NCI-H2029 treated with DMSO at 0.1 percent for 48 hours (cell line): Measurements from ENCODE around the gene CYP2A13.
"Not testable (repeated sequence)": the region's sequence is repeated elsewhere in the genome, so short reads cannot be mapped to it uniquely, and the experiment has no call there.

Source experiments
- DNase-seq: peaks from one replicate; lab custom pipeline; 2025; lab: John Stamatoyannopoulos, UW

The CYP2A13 gene, protein sequence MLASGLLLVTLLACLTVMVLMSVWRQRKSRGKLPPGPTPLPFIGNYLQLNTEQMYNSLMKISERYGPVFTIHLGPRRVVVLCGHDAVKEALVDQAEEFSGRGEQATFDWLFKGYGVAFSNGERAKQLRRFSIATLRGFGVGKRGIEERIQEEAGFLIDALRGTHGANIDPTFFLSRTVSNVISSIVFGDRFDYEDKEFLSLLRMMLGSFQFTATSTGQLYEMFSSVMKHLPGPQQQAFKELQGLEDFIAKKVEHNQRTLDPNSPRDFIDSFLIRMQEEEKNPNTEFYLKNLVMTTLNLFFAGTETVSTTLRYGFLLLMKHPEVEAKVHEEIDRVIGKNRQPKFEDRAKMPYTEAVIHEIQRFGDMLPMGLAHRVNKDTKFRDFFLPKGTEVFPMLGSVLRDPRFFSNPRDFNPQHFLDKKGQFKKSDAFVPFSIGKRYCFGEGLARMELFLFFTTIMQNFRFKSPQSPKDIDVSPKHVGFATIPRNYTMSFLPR

DNA sequence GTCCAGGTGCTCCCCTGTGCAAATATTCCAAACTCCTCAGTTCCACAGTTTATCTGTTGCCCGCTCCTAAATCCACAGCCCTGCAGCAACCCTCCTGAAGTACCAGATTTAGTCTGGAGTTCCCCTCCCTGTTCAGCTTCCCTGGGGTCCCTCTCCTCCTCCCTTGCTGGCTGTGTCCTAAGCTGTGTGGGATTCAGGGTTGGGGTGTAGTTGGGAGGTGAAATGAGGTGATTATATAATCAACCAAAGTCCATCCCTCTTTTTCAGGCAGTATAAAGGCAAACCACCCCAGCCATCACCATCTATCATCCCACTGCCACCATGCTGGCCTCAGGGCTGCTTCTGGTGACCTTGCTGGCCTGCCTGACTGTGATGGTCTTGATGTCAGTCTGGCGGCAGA lies at the start of gene CYP2A13:
CYP2A13 (plus strand) TSS at position 301 of the 400 bp plus-strand sequence; CDS start at position 322, 21 bp downstream.
- DNase-seq, result no peak

DNA sequence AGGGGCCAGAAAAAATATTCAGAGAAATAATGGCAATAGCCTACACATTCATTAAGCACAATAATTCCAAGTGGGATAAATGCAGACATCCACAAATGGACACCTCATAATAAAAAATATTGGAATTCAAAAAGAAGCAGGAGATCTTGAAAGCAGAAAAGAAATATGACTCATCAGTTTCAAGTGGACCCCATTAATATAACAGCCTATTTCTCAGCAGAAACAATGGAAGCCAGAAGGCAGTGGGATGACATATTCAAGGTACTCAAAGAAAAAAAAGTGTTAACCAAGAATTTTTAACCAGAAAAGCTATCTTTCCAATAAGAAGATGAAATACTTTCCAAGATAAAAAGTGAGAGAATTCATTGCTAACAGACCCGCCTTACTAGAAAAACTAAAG lies 48.4 kb upstream of the CYP2A13 start:
- no peak for DNase-seq

DNA sequence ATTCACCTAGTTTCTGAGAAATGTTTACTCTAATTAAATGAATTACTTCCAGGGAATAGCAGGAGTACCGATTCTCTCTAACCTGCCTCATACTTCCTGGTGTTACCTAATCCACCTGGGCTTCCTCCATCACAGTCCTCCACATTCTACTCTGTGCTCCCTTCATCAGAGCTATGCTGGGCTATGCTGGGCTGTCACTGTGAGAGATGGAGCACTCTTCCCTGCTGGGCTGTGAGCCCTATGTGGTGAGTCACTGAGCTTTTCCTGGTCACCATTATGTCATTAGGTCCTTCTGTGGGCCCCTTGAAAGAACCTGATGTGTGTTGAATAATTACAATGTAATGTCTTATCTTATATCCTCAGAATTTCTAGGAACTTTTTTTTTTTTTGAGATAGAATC lies 43.2 kb upstream of the CYP2A13 start:
- DNase-seq, result not testable (repeated sequence)

DNA sequence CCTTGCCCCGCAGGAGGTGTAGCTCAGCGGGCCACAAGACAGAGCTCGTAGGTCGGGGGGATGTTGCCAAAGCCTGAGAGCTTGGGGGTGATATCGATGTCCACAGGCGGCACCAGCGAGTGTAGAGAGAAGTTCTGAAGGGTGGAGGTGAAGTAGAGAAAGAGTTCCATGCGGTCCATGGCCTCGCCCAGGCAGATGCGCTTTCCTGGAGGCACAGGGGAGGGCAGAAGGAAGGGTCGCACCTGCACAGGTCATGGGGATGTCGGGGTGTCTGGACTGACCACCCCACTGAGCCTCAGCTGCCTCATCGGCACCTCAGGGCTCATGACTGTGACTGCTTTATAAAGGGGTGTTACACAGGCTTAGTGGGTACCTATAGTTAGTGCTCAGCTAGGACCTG lies 37.8 kb upstream of the CYP2A13 start:
- DNase-seq, result no peak

DNA sequence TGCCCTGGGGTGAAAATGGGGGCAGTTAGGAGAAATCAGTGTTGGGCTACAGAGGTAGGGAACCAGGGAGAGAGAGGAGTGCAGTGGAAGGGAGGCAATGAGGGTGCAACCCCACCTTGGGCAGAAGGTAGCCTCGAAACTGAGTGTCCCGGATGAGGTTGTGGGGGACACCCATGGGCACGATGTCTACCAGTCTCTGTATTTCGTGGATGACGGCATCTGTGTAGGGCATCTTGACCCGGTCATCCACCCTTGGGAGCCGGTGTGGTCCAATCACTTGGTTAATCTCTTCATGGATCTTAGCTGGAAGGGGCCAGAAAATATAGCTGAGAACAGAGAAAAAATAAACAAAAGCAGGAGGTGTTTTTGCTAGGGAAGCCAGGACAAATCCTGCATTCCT lies 36.1 kb upstream of the CYP2A13 start:
- not testable (repeated sequence) for DNase-seq

DNA sequence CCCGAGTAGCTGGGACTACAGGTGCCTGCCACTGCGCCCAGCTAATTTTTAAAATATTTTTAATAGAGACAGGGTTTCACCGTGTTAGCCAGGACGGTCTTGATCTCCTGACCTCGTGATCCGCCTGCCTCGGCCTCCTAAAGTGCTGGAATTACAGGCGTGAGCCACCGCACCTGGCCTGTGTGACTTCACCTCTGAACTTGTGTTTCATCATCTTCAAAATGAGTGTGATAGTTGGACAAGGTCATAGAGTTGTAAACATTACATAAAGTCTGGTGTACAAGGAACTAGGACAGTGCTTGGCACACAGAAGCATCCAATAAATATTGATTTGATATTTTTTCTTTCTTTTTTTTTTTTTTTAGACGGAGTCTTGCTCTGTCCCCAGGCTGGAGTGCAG lies 34.9 kb upstream of the CYP2A13 start:
- DNase-seq, result not testable (repeated sequence)

DNA sequence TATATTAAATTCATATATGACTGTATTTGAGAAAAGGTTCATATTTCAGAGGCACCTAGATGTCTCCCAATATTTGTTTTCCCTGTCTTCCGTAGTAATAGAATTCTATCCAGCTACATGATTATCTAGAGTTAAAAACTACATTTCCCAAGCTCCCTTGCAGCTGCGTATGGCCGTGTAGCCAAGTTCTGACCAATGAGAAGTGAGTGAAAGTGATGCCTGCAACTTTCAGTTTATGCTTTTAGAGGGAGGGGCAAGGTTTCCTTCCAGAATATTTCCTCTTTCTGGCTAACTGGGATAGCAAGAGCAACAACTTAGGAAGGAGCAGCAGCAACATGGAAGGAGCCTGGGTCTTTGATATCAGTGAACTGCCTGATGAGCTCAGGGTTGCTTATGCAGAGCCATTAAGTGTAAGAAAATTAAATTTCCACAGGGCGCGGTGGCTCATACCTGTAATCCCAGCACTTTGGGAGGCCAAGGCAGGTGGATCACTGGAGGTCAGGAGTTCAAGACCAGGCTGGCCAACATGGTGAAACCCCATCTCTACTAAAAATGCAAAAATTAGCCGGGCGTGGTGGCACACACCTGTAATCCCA lies 23.2 kb upstream of the CYP2A13 start:
- no peak for DNase-seq

DNA sequence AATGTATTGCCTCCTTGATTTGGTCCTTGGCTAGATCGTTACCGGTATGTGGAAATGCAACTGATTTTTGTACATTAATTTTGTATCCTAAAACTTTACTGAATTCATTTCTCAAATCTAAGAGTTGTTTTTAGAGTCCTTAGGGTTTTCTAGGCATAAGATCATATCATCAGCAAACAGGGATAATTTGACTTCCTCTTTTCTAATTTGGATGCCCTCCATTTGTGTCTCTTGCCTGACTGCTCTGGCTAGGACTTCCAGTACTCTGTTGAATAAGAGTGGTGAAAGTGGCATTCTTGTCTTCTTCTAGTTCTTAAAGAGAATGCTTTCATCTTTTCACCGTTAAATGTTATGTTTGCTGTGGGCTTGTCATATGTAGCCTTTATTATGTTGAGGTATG lies 12.0 kb upstream of the CYP2A13 start:
- DNase-seq, result no peak

DNA sequence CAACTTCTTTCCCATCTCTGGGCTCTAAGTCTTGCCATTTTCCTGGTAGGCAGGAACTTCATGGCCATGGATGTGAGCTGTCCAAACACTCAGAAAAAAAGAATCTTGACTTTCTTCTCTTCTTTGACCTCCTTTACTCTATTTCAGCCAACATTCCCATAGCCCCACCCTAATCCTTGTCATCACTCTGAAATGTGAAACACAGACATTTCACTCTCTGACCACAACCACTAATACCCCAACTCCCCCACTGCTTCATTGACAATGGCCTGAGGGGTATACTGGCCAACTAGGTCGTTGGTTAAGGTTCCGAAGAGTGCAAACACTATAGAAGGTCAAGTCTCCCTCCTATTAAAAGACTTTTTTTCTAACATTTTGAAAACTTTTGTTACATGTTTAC lies 4.7 kb upstream of the CYP2A13 start:
- no peak for DNase-seq

DNA sequence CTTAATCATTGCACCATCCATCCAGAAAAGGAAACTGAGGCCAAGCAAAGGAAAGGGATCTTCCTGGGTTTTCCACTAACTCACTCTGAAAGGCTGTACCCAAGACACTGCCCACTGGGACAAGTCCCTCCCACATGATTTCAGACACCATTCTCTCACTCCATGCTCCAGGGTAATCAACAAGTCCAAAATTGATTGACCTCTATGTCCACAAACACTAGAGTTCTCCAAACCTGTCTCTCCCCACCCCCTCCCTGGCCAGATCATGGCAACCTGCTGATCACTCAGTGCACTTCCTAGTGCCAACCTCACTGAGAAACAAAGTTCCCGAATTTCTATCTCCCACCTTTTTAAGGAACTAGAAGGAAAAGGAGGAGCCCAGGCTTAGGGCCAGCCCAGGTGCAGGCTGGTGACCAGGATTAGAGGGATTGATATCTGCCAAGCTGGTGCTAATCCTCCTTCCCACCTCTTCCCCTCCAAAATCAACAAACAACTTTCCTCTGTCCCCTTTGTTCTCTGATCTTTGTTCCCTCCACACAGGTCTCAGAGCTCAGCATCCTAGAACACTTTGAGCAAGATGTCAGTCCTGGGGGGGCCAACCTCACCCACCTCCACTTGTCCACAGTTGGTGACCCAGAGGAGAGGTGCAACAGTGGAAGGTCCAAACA lies 2.4 kb upstream of the CYP2A13 start:
- DNase-seq, result no peak

DNA sequence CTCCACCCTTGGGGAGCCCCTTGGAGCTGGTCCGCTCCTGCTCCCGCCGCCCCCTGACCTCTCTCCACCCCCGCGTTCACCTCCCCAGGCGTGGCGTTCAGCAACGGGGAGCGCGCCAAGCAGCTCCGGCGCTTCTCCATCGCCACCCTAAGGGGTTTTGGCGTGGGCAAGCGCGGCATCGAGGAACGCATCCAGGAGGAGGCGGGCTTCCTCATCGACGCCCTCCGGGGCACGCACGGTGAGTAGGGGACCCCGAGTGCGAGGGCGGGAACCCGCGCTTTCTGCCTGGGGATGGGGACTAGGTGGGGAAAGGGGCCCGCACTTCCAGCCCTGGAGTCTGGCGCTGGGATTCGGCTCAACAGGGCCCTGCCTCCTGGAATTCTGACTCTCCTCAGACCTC lies 1.7 kb downstream of the CYP2A13 start:
- DNase-seq, result no peak

DNA sequence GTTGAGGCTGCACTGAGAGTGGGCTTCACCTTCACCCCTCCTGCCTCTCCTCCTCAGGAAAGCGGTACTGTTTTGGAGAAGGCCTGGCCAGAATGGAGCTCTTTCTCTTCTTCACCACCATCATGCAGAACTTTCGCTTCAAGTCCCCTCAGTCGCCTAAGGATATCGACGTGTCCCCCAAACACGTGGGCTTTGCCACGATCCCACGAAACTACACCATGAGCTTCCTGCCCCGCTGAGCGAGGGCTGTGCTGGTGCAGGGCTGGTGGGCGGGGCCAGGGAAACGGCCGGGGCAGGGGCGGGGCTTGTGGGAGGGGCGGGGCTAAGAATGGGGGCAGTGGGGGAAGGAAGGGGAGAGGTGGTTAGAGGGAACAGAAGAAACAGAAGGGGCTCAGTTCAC lies 7.5 kb downstream of the CYP2A13 start:
- DNase-seq, result no peak

DNA sequence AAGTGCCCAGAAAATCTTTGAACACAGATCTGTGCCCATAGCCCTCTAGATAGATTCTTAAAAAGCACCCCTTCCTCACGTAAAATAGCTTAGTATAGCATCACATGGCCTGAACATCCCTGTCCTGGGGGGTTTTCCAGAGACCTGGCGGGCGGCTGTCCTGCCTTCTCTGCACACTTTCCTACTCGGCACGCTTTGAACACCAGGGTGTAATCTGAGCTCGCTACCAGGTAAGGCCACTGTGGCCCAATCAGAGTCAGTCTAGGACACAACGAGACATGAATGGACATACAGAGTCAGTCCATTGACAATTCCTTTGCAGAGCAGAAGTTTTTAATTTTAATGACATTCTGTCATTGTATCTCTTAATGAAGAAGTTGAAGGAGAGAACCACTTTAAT lies 8.1 kb downstream of the CYP2A13 start:
- DNase-seq, result no peak

DNA sequence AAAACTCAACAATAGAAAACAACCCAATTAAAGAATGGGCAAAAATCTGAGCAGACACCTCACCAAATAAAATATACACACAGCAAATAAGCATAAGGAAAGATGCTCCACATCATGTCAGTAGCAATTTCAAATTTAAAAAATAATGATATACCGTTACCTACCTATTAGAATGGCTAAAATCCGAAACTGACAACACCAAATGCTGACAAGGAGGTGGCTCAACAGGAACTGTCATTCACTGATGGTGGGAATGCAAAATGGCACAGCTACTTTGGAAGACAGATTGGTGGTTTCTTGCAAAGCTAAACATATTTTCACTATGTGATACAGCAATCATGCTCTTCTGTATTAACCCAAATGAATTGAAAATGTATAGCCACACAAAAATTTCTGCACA lies 9.1 kb downstream of the CYP2A13 start:
- no peak for DNase-seq

DNA sequence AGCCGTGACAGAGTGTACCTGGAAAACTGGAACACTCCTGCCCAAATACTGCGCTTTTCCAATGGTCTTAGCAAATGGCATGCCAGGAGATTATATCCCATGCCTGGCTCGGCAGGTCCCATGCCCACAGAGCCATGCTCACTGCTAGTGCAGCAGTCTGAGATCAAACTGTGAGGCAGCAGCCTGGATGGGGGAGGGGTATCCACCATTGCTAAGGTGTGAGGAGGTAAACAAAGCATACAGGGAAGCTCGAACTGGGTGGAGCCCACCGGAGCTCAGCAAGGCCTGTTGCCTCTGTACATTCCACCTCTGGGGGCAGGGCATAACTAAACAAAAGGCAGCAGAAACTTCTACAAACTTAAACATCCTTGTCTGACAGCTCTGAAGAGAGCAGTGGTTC lies 10.5 kb downstream of the CYP2A13 start:
- no peak for DNase-seq

DNA sequence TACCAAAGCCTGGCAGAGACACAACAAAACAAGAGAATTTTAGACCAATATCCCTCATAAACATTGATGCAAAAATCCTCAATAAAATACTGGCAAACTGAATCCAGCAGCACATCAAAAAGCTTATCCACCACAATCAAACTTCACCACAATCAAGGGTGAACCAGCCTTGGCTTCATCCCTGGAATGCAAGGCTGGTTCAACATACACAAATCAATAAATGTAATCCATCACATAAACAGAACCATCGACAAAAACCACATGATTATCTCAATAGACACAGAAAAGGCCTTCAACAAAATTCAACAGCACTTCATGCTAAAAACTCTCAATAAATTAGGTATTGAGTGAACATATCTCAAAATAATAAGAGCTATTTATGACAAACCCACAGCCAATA lies 14.0 kb downstream of the CYP2A13 start:
- not testable (repeated sequence) for DNase-seq

DNA sequence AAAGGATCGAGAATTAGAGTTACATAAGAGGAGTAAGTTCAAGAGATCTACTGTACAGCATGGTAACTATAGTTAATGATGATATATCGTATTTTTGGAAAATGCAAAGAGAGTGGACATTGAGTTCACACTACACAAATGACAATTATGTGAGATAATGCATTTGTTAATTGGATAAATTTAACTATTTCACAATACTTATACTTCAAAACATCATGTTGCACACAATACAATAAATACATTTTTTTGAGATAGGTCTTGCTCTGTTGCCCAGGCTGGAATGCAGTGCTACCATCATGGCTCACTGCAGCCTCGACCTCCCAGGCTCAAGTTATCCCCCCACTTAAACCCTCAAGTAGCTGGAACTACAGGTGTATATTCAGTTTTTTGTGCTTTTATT lies 17.9 kb downstream of the CYP2A13 start:
- DNase-seq, result no peak

DNA sequence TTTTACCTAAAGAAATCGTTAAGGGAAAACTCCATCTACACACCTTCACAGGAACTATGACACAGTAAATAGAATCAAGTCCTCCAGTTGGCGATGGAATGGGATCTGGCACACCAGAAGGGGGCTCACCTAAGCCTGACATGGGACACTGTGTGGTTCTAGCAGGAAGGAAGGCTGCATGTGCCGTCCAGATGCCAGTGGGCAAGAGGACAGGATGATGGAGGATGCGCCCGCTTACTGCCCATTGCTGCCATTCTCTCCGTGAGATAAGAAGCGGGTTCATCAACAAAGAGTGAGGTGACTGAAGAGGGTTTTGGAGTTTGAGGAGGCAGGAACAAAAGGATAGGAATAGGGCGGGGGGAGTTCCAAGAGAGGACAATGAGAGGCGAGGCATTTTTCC lies 23.0 kb downstream of the CYP2A13 start:
- DNase-seq, result no peak

DNA sequence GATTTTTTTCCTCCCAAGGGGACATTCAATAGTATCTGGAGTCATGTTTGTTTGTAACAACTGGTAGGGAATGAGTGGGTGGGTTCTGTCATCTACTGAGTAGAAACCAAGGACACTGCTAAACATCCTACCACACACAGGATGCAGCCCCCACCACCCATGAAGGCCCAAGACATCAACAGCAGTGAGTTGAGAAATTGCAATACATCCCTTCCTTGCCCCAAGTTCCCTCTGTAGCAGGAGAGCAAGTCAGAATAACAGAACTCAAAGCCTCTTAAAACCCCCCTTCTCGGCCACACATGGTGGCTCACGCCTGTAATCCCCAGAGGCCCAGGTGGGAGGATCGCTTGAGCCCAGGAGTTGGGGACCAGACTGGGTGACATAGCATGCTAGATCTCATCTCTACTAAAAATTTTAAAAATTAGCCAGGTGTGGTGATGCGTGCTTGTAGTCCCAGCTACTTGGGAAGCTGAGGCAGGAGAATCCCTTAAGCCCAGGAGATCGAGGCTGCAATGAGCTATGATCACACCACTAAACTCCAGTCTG lies 23.6 kb downstream of the CYP2A13 start:
- DNase-seq, result no peak

DNA sequence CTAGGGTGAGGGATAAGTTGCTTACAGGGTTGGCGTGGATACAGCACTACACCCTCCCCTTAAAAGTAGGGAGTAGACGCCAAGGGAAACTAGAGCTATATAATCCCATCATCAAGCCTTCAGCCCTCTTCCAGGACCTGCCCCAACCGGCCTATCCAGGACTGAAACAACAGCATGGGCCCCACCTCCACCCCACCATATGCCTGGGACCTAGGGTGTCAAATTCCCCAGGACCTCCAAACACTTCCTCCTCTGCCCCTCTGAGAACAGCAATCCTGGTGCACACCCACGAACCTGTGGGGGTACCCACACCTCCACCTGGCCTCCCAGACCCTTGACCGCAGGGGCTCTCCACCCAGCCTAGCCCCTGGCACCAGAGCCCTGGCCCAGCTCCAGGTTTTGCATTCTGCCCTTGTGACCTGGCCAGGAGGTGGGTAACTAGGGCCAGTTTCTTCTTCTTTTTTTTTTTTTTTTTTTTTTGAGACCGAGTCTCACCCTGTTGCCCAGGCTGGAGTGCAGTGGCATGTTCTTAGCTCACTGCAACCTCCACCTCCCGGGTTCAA lies 24.6 kb downstream of the CYP2A13 start:
- DNase-seq, result no peak

DNA sequence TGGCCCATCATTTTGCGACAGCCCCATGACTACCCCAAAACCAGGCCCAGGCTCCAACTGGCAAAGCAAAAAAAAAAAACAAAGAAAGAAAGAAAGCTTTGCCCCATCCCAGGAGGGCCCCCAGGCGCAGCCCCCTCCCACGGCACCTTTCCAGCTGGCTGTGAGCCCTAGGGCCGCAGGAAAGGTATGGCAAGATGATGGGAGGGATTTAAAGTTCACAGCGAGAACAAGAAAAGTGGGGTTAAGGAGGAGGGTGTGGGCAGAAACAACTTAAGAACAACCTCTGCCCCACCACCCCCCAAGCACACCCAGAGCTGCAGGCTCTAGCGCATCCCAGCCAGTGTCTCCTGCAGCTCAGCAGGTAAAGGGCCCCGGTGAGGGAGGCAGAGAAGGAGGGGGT lies 25.9 kb downstream of the CYP2A13 start, which contains the start of gene CYP2F1:
CYP2F1 (plus strand) TSS at position 301 of the 400 bp plus-strand sequence. CDS start 1,757 bp downstream, outside the sequence.
- DNase-seq, result no peak

DNA sequence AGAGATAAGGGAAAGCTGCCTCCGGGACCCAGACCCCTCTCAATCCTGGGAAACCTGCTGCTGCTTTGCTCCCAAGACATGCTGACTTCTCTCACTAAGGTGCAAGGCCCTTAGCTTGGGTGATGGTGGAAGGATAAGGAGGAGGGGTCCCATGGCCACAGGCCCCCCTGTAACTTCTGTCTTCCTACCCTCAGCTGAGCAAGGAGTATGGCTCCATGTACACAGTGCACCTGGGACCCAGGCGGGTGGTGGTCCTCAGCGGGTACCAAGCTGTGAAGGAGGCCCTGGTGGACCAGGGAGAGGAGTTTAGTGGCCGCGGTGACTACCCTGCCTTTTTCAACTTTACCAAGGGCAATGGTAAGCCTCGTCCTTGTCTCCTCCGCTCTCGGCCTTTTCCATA lies 28.0 kb downstream of the CYP2A13 start:
- DNase-seq, result no peak
